Ramos (cell line): ENCODE measurements around the gene CELF2.

Experiments
- in situ Hi-C: fragments of 300-500 bp; cut with MboI; formaldehyde crosslinking; loops from one replicate; pipeline ENCODE4 v1.14.3; 2022; ENCODE audit warnings: low sequenced_read_pairs; ENCODE audit not compliant: unreplicated experiment

Gene CELF2

GRCh38 chr10:11003679-11004078, 14.0 kb upstream of the CELF2 start:
- in situ Hi-C loops, result no loop called here

GRCh38 chr10:11004144-11005077, 13.3 kb upstream of the CELF2 start:
- in situ Hi-C loops, result no loop called here

- in situ Hi-C loops, result no loop called here
These were observed 11.8 kb upstream of the CELF2 start for GRCh38 chr10:11005725-11006427.

GRCh38 chr10:11006428-11006825, 11.2 kb upstream of the CELF2 start:
- in situ Hi-C loops, result no loop called here

GRCh38 chr10:11007476-11008020, 10.1 kb upstream of the CELF2 start:
- in situ Hi-C loops, result no loop called here

- in situ Hi-C loops, result no loop called here
These were observed 8.0 kb upstream of the CELF2 start for GRCh38 chr10:11009471-11010308.

- in situ Hi-C loops, result no loop called here
These were observed 7.1 kb upstream of the CELF2 start for GRCh38 chr10:11010582-11010981.

- in situ Hi-C loops, result no loop called here
These were observed 6.2 kb upstream of the CELF2 start for GRCh38 chr10:11011436-11011835.

GRCh38 chr10:11011984-11012383, 5.7 kb upstream of the CELF2 start:
- in situ Hi-C loops, result no loop called here

GRCh38 chr10:11012421-11013295, 5.0 kb upstream of the CELF2 start:
- in situ Hi-C loops, result no loop called here

- in situ Hi-C loops, result no loop called here
These were observed 3.8 kb upstream of the CELF2 start for GRCh38 chr10:11013836-11014235.

GRCh38 chr10:11014671-11015445, 2.8 kb upstream of the CELF2 start:
- in situ Hi-C loops, result no loop called here

- in situ Hi-C loops, result no loop called here
These were observed 2.2 kb upstream of the CELF2 start for GRCh38 chr10:11015446-11015934.

- in situ Hi-C loops, result no loop called here
These were observed 587 bp upstream of the CELF2 start for GRCh38 chr10:11017000-11017569.

GRCh38 chr10:11018432-11018841, 765 bp downstream of the CELF2 start:
- in situ Hi-C loops, result no loop called here

- in situ Hi-C loops, result no loop called here
These were observed 1.4 kb downstream of the CELF2 start for GRCh38 chr10:11018855-11019631.
